Measurements from ENCODE around the gene PTS.

DNA sequence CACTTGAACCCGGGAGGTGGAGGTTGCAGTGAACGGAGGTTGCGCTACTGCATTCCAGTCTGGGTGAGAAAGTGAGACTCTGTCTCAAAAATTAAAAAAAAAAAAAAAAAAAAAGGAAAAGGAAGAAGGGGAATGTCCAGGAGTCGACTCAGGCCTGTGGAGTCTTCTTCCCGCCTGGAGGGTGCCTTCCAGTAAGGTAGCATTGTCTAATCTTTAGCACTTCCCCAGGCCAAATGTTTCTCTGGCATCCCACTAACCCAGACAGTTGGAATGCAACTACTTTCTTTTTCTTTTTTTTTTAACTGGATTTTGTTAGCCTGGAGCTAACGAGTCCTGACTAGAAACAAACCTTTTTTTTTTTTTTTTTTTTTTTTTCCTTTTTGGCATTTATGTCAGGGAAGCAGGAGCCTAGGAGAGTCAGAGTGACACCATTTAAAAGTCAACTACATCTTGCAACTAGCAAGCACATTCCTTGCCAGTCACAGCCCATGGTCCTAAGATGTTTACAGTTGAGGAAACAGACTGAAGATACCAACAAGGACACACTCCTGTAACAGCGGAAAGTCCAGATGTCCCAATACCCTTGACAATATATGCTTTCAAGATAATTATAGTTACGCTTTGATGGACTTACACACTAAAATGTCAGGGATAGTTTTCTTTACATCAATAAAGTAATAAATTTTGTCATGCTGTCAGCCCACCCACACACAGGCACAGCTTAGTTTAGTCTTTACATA, 23.8 kb downstream of the PTS start:
- TF ChIP-seq, protein P1, sequence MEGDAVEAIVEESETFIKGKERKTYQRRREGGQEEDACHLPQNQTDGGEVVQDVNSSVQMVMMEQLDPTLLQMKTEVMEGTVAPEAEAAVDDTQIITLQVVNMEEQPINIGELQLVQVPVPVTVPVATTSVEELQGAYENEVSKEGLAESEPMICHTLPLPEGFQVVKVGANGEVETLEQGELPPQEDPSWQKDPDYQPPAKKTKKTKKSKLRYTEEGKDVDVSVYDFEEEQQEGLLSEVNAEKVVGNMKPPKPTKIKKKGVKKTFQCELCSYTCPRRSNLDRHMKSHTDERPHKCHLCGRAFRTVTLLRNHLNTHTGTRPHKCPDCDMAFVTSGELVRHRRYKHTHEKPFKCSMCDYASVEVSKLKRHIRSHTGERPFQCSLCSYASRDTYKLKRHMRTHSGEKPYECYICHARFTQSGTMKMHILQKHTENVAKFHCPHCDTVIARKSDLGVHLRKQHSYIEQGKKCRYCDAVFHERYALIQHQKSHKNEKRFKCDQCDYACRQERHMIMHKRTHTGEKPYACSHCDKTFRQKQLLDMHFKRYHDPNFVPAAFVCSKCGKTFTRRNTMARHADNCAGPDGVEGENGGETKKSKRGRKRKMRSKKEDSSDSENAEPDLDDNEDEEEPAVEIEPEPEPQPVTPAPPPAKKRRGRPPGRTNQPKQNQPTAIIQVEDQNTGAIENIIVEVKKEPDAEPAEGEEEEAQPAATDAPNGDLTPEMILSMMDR (IDR thresholded peaks at IDR 0.05): no peak
- TF ChIP-seq POLR2A (IDR thresholded peaks at IDR 0.05): no peak
